Kidney (tissue), 14 donors: ENCODE results near the gene GNG8. TPM values are rescaled to one million over a fixed set of nuclear protein-coding genes. Genes with fewer than 3 reads are reported as not detected.
A peak's percentile ranks its signal among the peaks of the same experiment; 100 is the strongest.

Source experiments
- DNase-seq, 5 donors: peaks; one replicate each; pipeline ENCODE4 v3.0.0-alpha.2; 2013 to 2020
- FAIRE-seq: peaks from 2 replicates; lab custom pipeline; 2012; peaks lifted over from hg19 to GRCh38; lab: Jason Lieb, UNC
- H3K27ac ChIP-seq, 2 donors: one replicate each; pipeline ENCODE4 v1.7.0; 2013; ENCODE audit warnings: low read depth in 2 of 2, low read length in 2 of 2, inconsistent platforms in 1 of 2
- H3K27me3 ChIP-seq: one replicate; pipeline ENCODE4 v1.7.1; 2013; ENCODE audit warnings: low read length, inconsistent platforms; ENCODE audit not compliant: control insufficient read depth, insufficient read depth
- H3K36me3 ChIP-seq, 3 donors: one replicate each; pipeline versions ENCODE4 v1.7.0 to v1.7.1; 2013; ENCODE audit warnings: low read length in 3 of 3, control low read depth in 1 of 3, inconsistent platforms in 1 of 3; ENCODE audit not compliant: insufficient read depth in 3 of 3, control insufficient read depth in 2 of 3
- H3K4me1 ChIP-seq, 3 donors: one replicate each; pipeline versions ENCODE4 v1.7.0 to v1.7.1; 2013; ENCODE audit warnings: low read length in 3 of 3, inconsistent platforms in 1 of 3, low read depth in 1 of 3; ENCODE audit not compliant: control insufficient read depth in 2 of 3, insufficient read depth in 2 of 3
- H3K4me3 ChIP-seq, 3 donors: one replicate each; pipeline versions ENCODE4 v1.7.0 to v1.8.1; 2013; ENCODE audit warnings: low read length in 3 of 3, control low read depth in 1 of 3, inconsistent platforms in 1 of 3
- H3K9ac ChIP-seq, 3 donors: one replicate each; pipeline versions ENCODE4 v1.7.0 to v1.7.1; 2013; ENCODE audit warnings: low read length in 3 of 3, control low read depth in 1 of 3, inconsistent platforms in 1 of 3
- H3K9me3 ChIP-seq, 3 donors: one replicate each; pipeline versions ENCODE4 v1.7.0 to v1.7.1; 2013; ENCODE audit warnings: low read length in 3 of 3, control low read depth in 1 of 3, inconsistent platforms in 1 of 3; ENCODE audit not compliant: control insufficient read depth in 2 of 3, insufficient read depth in 1 of 3
- CTCF ChIP-seq: IDR thresholded peaks from 3 replicates; pipeline ENCODE4 v1.5.1; 2012; ENCODE audit warnings: mild to moderate bottlenecking, moderate library complexity, borderline replicate concordance; ENCODE audit not compliant: insufficient read depth; ENCODE audit errors: extremely low read depth
- intact Hi-C: fragments of 100-400 bp; cut with DNase I; formaldehyde crosslinking; loops from one replicate; pipeline ENCODE4 v1.11.1; 2022
- polyA plus RNA-seq: library from polyadenylated mRNA; stranded (reverse); fragments of 350-450 nt; fragmentation: Illumina TruSeq; extraction: RNeasy Lipid Tissue Mini Kit (QIAGEN cat#74804); gene quantifications from one replicate; pipeline ENCODE4 v1.2.3, GENCODE V29; 2014; ENCODE audit warnings: low read depth, low replicate concordance; ENCODE audit not compliant: insufficient read depth
- total RNA-seq: library from RNA; stranded (reverse); fragmentation: NEBNext Ultra II Directional; extraction: Animal tissue kit (Norgen Biotek cat#: 25700); gene quantifications from one replicate; pipeline ENCODE4 v1.2.1, GENCODE V29; 2021
- donor health status: control.
- donor health status: control.
- donor health status: control.
- donor health status: control.
- donor health status: control.
- donor health status: DM: yes; HTN: yes; CAD: no.
- donor health status: Normal renal cell carcinoma (clear cell type).

Gene GNG8
- total and polyA plus RNA-seq, 2 donors from 2014 or later, result not detected

GRCh38 chr19:46603752-46604231, 32.2 kb downstream of the GNG8 start:
- Histone ChIP-seq H3K4me3 (peak overlapping the region in 1 of 3 donors; percentile 97), H3K9ac (peak overlapping the region in 1 of 3 donors; percentile 84), H3K36me3 (peaks cover 0 to 29% (median 18%) of the 10 kb centered on the region in 3 donors), H3K27me3 (no peaks in the 10 kb centered on the region), H3K27ac (peak overlapping the region; percentile 49 to 73), H3K9me3 (no peaks in the 10 kb centered on the region), H3K4me1 (peaks cover 0 to 33% (median 20%) of the 10 kb centered on the region in 3 donors)
- no peak for TF ChIP-seq CTCF
- DNase-seq (peak in 1 of 5 donors; percentile 37), FAIRE-seq (no peak)
- intact Hi-C loops, result no loop called here

- Histone ChIP-seq H3K27ac (peak overlapping the region; percentile 78 to 80), H3K27me3 (no peaks in the 10 kb centered on the region), H3K9me3 (no peaks in the 10 kb centered on the region), H3K9ac (peak overlapping the region in 2 of 3 donors; percentile 63 to 84), H3K4me1 (peaks cover 0 to 33% (median 20%) of the 10 kb centered on the region in 3 donors), H3K4me3 (peak overlapping the region; percentile 1 to 97 (median 89)), H3K36me3 (peaks cover 0 to 24% (median 13%) of the 10 kb centered on the region in 3 donors)
- no peak for FAIRE-seq
- intact Hi-C loops, result no loop called here
- peak in 3 of 5 donors; percentile 35 to 64 (median 61) for DNase-seq
- TF ChIP-seq CTCF, result no peak
Measured at GRCh38 chr19:46603195-46603637, 32.8 kb downstream of the GNG8 start.

GRCh38 chr19:46602392-46603194, 33.4 kb downstream of the GNG8 start:
- Histone ChIP-seq H3K27ac (peak overlapping the region; percentile 78 to 80), H3K4me1 (peaks cover 0 to 33% (median 20%) of the 10 kb centered on the region in 3 donors), H3K4me3 (peak overlapping the region; percentile 77 to 97 (median 89)), H3K36me3 (peaks cover 0 to 17% (median 8%) of the 10 kb centered on the region in 3 donors), H3K9me3 (no peaks in the 10 kb centered on the region), H3K9ac (peak overlapping the region; percentile 63 to 84 (median 77)), H3K27me3 (no peaks in the 10 kb centered on the region)
- DNase-seq (no peak), FAIRE-seq (no peak)
- intact Hi-C loops, result no loop called here
- TF ChIP-seq CTCF, result no peak
